Caco-2 (cell line): ENCODE results near the gene XIRP2. TPM values are rescaled to one million over a fixed set of nuclear protein-coding genes. Genes with fewer than 3 reads are reported as not detected.
A peak's percentile ranks its signal among the peaks of the same experiment; 100 is the strongest.

ENCODE experiments used
- BruUV-seq: library from RNA; stranded (reverse); fragments of 400-500 nt; replicated peaks from 2 replicates; lab custom pipeline; 2021; lab: Mats Ljungman, UMichigan
- CTCF ChIA-PET: fragments of 300-600 bp; sonication (Branson Sonifier 250); formaldehyde crosslinking; loops from one replicate; lab custom pipeline; 2022; ENCODE audit warnings: antibody characterized with exemption; lab: Charles Lee
- POLR2A ChIA-PET: fragments of 300-600 bp; sonication (Branson Sonifier 250); formaldehyde crosslinking; loops from one replicate; lab custom pipeline; 2022; ENCODE audit warnings: antibody characterized with exemption; lab: Charles Lee
- DNase-seq, 2 experiments: peaks; one replicate each; pipeline versions ENCODE4 v3.0.0 to v3.0.0-alpha.2; 2020 to 2022
- H3K27me3 ChIP-seq: replicated peaks from 2 replicates; pipeline ENCODE4 v1.6.0; 2011; ENCODE audit warnings: low read length; ENCODE audit not compliant: control insufficient read depth, insufficient read depth
- H3K36me3 ChIP-seq: 2 replicates; pipeline ENCODE4 v1.5.1; 2011; ENCODE audit warnings: low read length; ENCODE audit not compliant: control insufficient read depth, insufficient read depth
- H3K4me1 ChIP-seq: fragments of 250-450 bp; sonication (Bioruptor Pico); 2 replicates; pipeline ENCODE4 v1.5.1; 2020; ENCODE audit warnings: mild to moderate bottlenecking
- H3K4me3 ChIP-seq: 2 replicates; pipeline ENCODE4 v1.5.1; 2011; ENCODE audit warnings: low read depth, mild to moderate bottlenecking, control low read depth, low read length
- H3K9me3 ChIP-seq: fragments of 250-450 bp; sonication (Bioruptor Pico); 2 replicates; pipeline ENCODE4 v1.5.1; 2020; ENCODE audit warnings: mild to moderate bottlenecking, moderate library complexity
- H3K27ac Mint-ChIP-seq: one replicate; pipeline ENCODE4 v1.8.0; 2022; ENCODE audit warnings: mixed read lengths; ENCODE audit not compliant: unreplicated experiment
- H3K27me3 Mint-ChIP-seq: one replicate; pipeline ENCODE4 v1.8.0; 2022; ENCODE audit warnings: mixed read lengths; ENCODE audit not compliant: insufficient read depth, unreplicated experiment
- H3K36me3 Mint-ChIP-seq: one replicate; pipeline ENCODE4 v1.8.0; 2022; ENCODE audit warnings: mild to moderate bottlenecking, mixed read lengths; ENCODE audit not compliant: insufficient read depth, unreplicated experiment
- H3K4me1 Mint-ChIP-seq: one replicate; pipeline ENCODE4 v1.8.0; 2022; ENCODE audit warnings: low read depth, mixed read lengths; ENCODE audit not compliant: unreplicated experiment
- H3K4me3 Mint-ChIP-seq: one replicate; pipeline ENCODE4 v1.8.0; 2022; ENCODE audit warnings: mild to moderate bottlenecking, moderate library complexity, mixed read lengths; ENCODE audit not compliant: unreplicated experiment
- H3K9me3 Mint-ChIP-seq: one replicate; pipeline ENCODE4 v1.8.0; 2022; ENCODE audit warnings: mixed read lengths; ENCODE audit not compliant: unreplicated experiment
- CTCF ChIP-seq, 2 experiments: fragments of 200-600 bp in 1 of 2; IDR thresholded peaks; 1 replicate in 1 of 2; 2 replicates in 1 of 2; pipeline versions ENCODE4 v1.5.1 to v1.8.0; 2011 to 2022; ENCODE audit warnings: antibody characterized with exemption in 1 of 2, control low read depth in 1 of 2, inconsistent platforms in 1 of 2, low read depth in 1 of 2, low read length in 1 of 2, mild to moderate bottlenecking in 1 of 2, moderate library complexity in 1 of 2; ENCODE audit not compliant: insufficient read depth in 1 of 2, severe bottlenecking in 1 of 2, unreplicated experiment in 1 of 2
- intact Hi-C: fragments of 100-400 bp; cut with micrococcal nuclease; formaldehyde crosslinking; loops from one replicate; pipeline ENCODE4 v1.10.0; 2022; ENCODE audit not compliant: unreplicated experiment
- total RNA-seq: library from RNA; stranded (reverse); gene quantifications from 2 replicates; pipeline ENCODE4 v1.2.3, GENCODE V29; 2022

Gene XIRP2
- total RNA-seq, 1 experiment from 2014 or later, result not detected

DNA sequence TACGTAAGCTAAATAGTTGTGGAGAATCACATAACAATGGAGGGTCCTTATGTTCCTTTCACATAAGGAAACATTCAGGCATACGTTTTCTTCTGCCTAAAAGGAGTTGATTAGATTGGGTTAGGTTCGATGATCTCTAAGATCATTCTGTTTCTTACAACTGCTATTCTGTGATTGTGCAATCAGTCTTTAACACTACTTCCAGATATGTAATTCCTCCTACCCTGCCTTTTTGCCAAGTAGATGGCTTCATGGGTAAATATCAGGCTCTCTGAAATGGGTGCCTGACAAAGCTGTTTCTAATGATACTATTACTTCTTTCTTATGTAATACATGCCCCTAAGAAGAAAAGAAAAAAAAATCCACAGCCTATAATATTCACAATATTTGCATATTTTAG, 321.5 kb downstream of the XIRP2 start:
- no peaks in the 10 kb centered on the region for H3K9me3 ChIP-seq
- H3K4me1 ChIP-seq, result no peaks in the 10 kb centered on the region
- no peak overlapping the region for H3K4me3 ChIP-seq
- Mint-ChIP-seq H3K27ac (no peak overlapping the region), H3K36me3 (no peaks in the 10 kb centered on the region), H3K27me3 (peaks cover 2% of the 10 kb centered on the region), H3K4me1 (no peaks in the 10 kb centered on the region), H3K4me3 (no peak overlapping the region), H3K9me3 (no peaks in the 10 kb centered on the region)
- CTCF ChIA-PET, result no interaction called here
- intact Hi-C loops, result no loop called here
- no peak for TF ChIP-seq CTCF (IDR thresholded peaks at IDR 0.05; ENCODE audit: insufficient read depth in 1 of 2, low read depth in 1 of 2, low read length in 1 of 2, severe bottlenecking in 1 of 2, unreplicated experiment in 1 of 2)
- no TSS peak for BruUV-seq
- no peaks in the 10 kb centered on the region for H3K36me3 ChIP-seq
- POLR2A ChIA-PET, result no interaction called here
- DNase-seq, result no peak
- H3K27me3 ChIP-seq, result no peaks in the 10 kb centered on the region

DNA sequence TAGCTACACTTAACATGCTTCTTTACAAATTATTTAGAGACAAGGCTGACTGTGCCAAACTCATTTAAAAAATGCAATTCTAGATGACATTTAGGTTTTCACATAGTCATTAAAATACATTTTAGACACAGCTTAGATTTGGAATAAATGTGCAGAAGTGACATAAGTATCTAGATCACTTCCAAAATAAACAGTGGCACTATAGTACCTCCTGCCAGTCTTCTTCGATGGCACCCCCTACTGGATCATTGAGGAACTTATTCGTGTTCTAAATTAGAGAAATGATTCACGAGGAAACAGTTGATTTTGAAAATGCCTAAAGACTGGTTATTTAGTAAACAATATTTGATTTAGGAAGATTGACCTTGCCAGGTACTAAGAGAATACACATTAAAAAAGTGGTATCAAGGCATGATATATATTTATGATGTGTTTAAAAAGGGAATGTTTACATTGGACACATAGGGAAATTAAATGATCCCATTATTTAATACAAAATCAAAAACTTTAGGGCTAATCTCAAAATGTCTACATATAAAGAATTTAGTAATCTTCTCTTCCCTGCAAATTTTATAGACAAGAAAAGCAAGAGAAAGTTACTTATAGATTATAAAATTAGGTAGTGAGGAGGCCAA, 323.9 kb downstream of the XIRP2 start:
- POLR2A ChIA-PET, result no interaction called here
- H3K4me1 Mint-ChIP-seq, result no peaks in the 10 kb centered on the region
- Histone ChIP-seq H3K4me1 (no peaks in the 10 kb centered on the region), H3K36me3 (no peaks in the 10 kb centered on the region), H3K27me3 (no peaks in the 10 kb centered on the region), H3K9me3 (no peaks in the 10 kb centered on the region), H3K4me3 (no peak overlapping the region)
- no TSS peak for BruUV-seq
- H3K9me3 Mint-ChIP-seq, result no peaks in the 10 kb centered on the region
- H3K27me3 Mint-ChIP-seq, result no peaks in the 10 kb centered on the region
- intact Hi-C loops, result loop anchor here (1.0 to 2.0 kb wide), 3 partner anchors 85 to 673 kb away; no protein-coding TSS in a partner anchor
- CTCF ChIA-PET, result interaction anchor here (0.7 kb wide), 1 partner anchor 673 kb away, joined by 3 read pairs; no protein-coding TSS in a partner anchor
- no peaks in the 10 kb centered on the region for H3K36me3 Mint-ChIP-seq
- no peak overlapping the region for H3K27ac Mint-ChIP-seq
- DNase-seq, result peak in 1 of 2 experiments; percentile 58
- H3K4me3 Mint-ChIP-seq, result no peak overlapping the region
- peak; percentile 60 for TF ChIP-seq CTCF (IDR thresholded peaks at IDR 0.05; ENCODE audit: insufficient read depth in 1 of 2, low read depth in 1 of 2, low read length in 1 of 2, severe bottlenecking in 1 of 2, unreplicated experiment in 1 of 2)

GRCh38 chr2:167215595-167215994, 327.3 kb downstream of the XIRP2 start:
- Mint-ChIP-seq H3K27me3 (no peaks in the 10 kb centered on the region), H3K36me3 (no peaks in the 10 kb centered on the region), H3K27ac (no peak overlapping the region), H3K9me3 (no peaks in the 10 kb centered on the region), H3K4me1 (no peaks in the 10 kb centered on the region), H3K4me3 (no peak overlapping the region)
- ChIA-PET CTCF (no interaction called here), POLR2A (no interaction called here)
- H3K4me3 ChIP-seq, result no peak overlapping the region
- intact Hi-C loops, result no loop called here
- no peak for TF ChIP-seq CTCF (IDR thresholded peaks at IDR 0.05; ENCODE audit: insufficient read depth in 1 of 2, low read depth in 1 of 2, low read length in 1 of 2, severe bottlenecking in 1 of 2, unreplicated experiment in 1 of 2)
- H3K4me1 ChIP-seq, result no peaks in the 10 kb centered on the region
- BruUV-seq, result no TSS peak
- H3K36me3 ChIP-seq, result no peaks in the 10 kb centered on the region
- H3K9me3 ChIP-seq, result no peaks in the 10 kb centered on the region
- DNase-seq, result no peak
- H3K27me3 ChIP-seq, result no peaks in the 10 kb centered on the region
